ENCODE measurements around the gene PSMB8. TPM values are rescaled to one million over a fixed set of nuclear protein-coding genes. Genes with fewer than 3 reads are reported as not detected.
"Not testable (repeated sequence)": the region's sequence is repeated elsewhere in the genome, so short reads cannot be mapped to it uniquely, and the experiment has no call there.

Gene PSMB8
- total RNA-seq, 2 experiments from 2014 or later: 142 to 216 TPM

DNA sequence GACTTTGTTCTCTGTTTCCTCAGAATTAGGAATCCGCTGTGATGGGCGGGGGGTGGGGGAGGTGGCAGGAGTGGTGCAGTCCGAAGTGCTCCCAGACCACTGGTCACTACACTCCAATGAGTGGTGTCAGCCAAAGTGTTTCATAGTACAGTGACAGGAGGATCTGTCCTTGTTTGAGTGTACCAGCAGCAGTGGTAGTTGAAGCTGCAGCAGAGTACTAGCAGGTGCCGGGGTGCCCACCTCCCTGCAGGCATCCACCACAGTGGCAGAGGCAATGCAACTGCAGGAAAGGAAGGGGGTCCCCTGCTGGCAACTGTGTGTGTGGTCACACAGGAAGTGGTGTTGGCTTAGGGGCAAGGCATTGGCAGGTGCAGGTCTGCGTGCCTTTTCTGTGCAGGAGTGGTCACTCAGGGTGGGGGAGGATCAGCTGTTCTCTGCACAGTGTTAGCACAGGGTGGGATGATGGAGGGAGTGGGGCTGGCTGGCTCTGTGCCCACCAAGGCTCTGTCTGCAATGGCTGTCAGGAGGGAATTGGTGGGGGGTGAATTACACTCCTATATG is 36.7 kb downstream of the PSMB8 start:
- POLR2A ChIA-PET: interaction anchor here (0.7 kb wide), 1 partner anchor 121 kb away, joined by 4 read pairs; no protein-coding TSS in a partner anchor
- Histone ChIP-seq H3K27ac (ENCODE audit: low read depth, low read length, poor library complexity, severe bottlenecking) (no peak overlapping the region), H3K36me3 (ENCODE audit: insufficient read depth, low read length) (peaks cover 36% of the 10 kb centered on the region), H4K20me1 (ENCODE audit: insufficient read depth, low read length) (no peaks in the 10 kb centered on the region), H2AFZ (ENCODE audit: low read length) (no peak overlapping the region), H3K79me2 (ENCODE audit: insufficient read depth, low read depth, low read length) (no peaks in the 10 kb centered on the region), H3K4me3 (ENCODE audit: low read depth, low read length, poor library complexity, severe bottlenecking) (no peak overlapping the region), H3K9me3 (ENCODE audit: low read length) (no peaks in the 10 kb centered on the region; the same call in 1 of the 2 replicates), H3K9me2 (ENCODE audit: insufficient read depth, low read length) (no peaks in the 10 kb centered on the region), H3K4me1 (ENCODE audit: insufficient read depth, low read length, poor library complexity, severe bottlenecking) (peaks cover 13% of the 10 kb centered on the region), H3K4me2 (ENCODE audit: low read length) (no peak overlapping the region)
- CTCF ChIA-PET (ENCODE audit: unreplicated experiment): no interaction called here
- TF ChIP-seq, protein P1, sequence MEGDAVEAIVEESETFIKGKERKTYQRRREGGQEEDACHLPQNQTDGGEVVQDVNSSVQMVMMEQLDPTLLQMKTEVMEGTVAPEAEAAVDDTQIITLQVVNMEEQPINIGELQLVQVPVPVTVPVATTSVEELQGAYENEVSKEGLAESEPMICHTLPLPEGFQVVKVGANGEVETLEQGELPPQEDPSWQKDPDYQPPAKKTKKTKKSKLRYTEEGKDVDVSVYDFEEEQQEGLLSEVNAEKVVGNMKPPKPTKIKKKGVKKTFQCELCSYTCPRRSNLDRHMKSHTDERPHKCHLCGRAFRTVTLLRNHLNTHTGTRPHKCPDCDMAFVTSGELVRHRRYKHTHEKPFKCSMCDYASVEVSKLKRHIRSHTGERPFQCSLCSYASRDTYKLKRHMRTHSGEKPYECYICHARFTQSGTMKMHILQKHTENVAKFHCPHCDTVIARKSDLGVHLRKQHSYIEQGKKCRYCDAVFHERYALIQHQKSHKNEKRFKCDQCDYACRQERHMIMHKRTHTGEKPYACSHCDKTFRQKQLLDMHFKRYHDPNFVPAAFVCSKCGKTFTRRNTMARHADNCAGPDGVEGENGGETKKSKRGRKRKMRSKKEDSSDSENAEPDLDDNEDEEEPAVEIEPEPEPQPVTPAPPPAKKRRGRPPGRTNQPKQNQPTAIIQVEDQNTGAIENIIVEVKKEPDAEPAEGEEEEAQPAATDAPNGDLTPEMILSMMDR (conservative IDR thresholded peaks at IDR 0.05; ENCODE audit: low read length): no peak
- no peak for TF ChIP-seq EZH2phosphoT487 (IDR thresholded peaks at IDR 0.05; ENCODE audit: borderline replicate concordance, low read depth, low read length)
- no TSS peak for BruUV-seq (replicated peaks)
- intact Hi-C loops (cut with micrococcal nuclease; ENCODE audit: unreplicated experiment): no loop called here
- DNase-seq (ENCODE audit: low spot score): peak; percentile 40

DNA sequence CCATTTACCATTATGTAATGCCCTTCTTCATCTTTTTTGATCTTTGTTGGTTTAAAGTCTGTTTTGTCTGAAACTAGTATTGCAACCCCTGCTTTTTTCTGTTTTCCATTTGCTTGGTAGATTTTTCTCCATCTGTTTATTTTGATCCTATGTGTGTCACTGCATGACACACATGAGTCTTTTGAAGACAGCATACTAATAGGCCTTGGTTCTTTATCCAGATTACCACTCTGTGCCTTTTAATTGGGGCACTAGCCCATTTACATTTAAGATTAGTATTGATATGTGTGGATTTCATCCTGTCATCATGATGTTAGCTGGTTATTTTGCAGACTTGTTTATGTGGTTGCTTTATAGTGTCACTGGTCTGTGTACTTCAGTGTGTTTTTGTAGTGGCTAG is 38.4 kb downstream of the PSMB8 start:
- H3K79me2 ChIP-seq (ENCODE audit: insufficient read depth, low read depth, low read length); H3K9me3 ChIP-seq (ENCODE audit: low read length); intact Hi-C loops (cut with micrococcal nuclease; ENCODE audit: unreplicated experiment); H4K20me1 ChIP-seq (ENCODE audit: insufficient read depth, low read length); H3K4me3 ChIP-seq (ENCODE audit: low read depth, low read length, poor library complexity, severe bottlenecking); H3K9me2 ChIP-seq (ENCODE audit: insufficient read depth, low read length); DNase-seq (ENCODE audit: low spot score); H2AFZ ChIP-seq (ENCODE audit: low read length); H3K27ac ChIP-seq (ENCODE audit: low read depth, low read length, poor library complexity, severe bottlenecking); BruUV-seq (replicated peaks); CTCF ChIA-PET (ENCODE audit: unreplicated experiment); H3K4me2 ChIP-seq (ENCODE audit: low read length): not testable (repeated sequence)
- POLR2A ChIA-PET: interaction anchor here (1.0 kb wide), 1 partner anchor 33 kb away, joined by 3 read pairs; the partner anchor contains the start of gene TAP2
- peaks cover 12% of the 10 kb centered on the region for H3K4me1 ChIP-seq (ENCODE audit: insufficient read depth, low read length, poor library complexity, severe bottlenecking)
- peaks cover 31% of the 10 kb centered on the region for H3K36me3 ChIP-seq (ENCODE audit: insufficient read depth, low read length)

DNA sequence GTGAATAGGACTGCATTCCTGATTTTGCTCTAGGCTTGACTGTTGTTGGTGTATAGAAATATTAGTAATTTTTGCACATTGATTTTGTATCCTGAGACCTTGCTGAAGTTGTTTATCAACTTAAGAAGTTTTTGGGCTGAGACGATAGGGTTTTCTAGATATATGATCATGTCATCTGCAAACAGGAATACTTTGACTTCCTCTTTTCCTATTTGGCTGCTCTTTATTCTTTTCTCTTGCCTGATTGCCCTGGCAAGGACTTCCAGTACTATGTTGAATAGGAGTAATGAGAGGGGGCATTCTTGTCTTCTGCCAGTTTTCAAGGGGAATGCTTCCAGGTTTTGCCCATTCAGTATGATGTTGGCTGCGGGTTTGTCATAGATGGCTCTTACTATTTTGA is 40.4 kb downstream of the PSMB8 start:
- DNase-seq (ENCODE audit: low spot score): no peak
- H2AFZ ChIP-seq (ENCODE audit: low read length): no peak overlapping the region
- H3K36me3 ChIP-seq (ENCODE audit: insufficient read depth, low read length): peaks cover 21% of the 10 kb centered on the region
- H3K27ac ChIP-seq (ENCODE audit: low read depth, low read length, poor library complexity, severe bottlenecking): no peak overlapping the region
- H3K9me3 ChIP-seq (ENCODE audit: low read length): peaks cover 17% of the 10 kb centered on the region; the same call in 1 of the 2 replicates
- TF ChIP-seq, protein P1 (conservative IDR thresholded peaks at IDR 0.05; ENCODE audit: low read length): no peak
- TF ChIP-seq EZH2phosphoT487 (IDR thresholded peaks at IDR 0.05; ENCODE audit: borderline replicate concordance, low read depth, low read length): no peak
- peaks cover 13% of the 10 kb centered on the region for H3K4me1 ChIP-seq (ENCODE audit: insufficient read depth, low read length, poor library complexity, severe bottlenecking)
- no TSS peak for BruUV-seq (replicated peaks)
- H3K4me3 ChIP-seq (ENCODE audit: low read depth, low read length, poor library complexity, severe bottlenecking): no peak overlapping the region
- ChIA-PET CTCF (ENCODE audit: unreplicated experiment) (no interaction called here), POLR2A (interaction anchor here (0.6 kb wide), 1 partner anchor 20 kb away, joined by 5 read pairs; no protein-coding TSS in a partner anchor)
- intact Hi-C loops (cut with micrococcal nuclease; ENCODE audit: unreplicated experiment): no loop called here
- no peaks in the 10 kb centered on the region for H3K79me2 ChIP-seq (ENCODE audit: insufficient read depth, low read depth, low read length)
- H3K4me2 ChIP-seq (ENCODE audit: low read length): no peak overlapping the region
- no peaks in the 10 kb centered on the region for H4K20me1 ChIP-seq (ENCODE audit: insufficient read depth, low read length)
- H3K9me2 ChIP-seq (ENCODE audit: insufficient read depth, low read length): no peaks in the 10 kb centered on the region
